IMR-90 (cell line): ENCODE data around the gene CERS1. TPM values are rescaled to one million over a fixed set of nuclear protein-coding genes. Genes with fewer than 3 reads are reported as not detected.

Experiments
- ATAC-seq: fragments of 200-7000 bp; cut with Tn5 transposase; 2 replicates; pipeline ENCODE4 v1.9.1; 2020; ENCODE audit warnings: low read depth, mild to moderate bottlenecking, moderate library complexity
- BruUV-seq: library from RNA; stranded (reverse); fragments of 400-500 nt; replicated peaks from 2 replicates; lab custom pipeline; 2021; lab: Mats Ljungman, UMichigan
- CTCF ChIA-PET: fragments of 300-600 bp; formaldehyde crosslinking; extraction: SDS; loops from one replicate; lab custom pipeline; 2021; ENCODE audit warnings: antibody characterized with exemption; lab: Yijun Ruan, JAX
- POLR2A ChIA-PET: fragments of 300-600 bp; sonication (Branson Sonifier 250); formaldehyde crosslinking; loops from one replicate; lab custom pipeline; 2022; ENCODE audit warnings: antibody characterized with exemption; ENCODE audit not compliant: unreplicated experiment; lab: Charles Lee
- DNase-seq: peaks from one replicate; pipeline ENCODE4 v3.0.0; 2013
- H2AFZ ChIP-seq: replicated peaks from 2 replicates; pipeline ENCODE3; 2013; ENCODE audit warnings: low read length, mild to moderate bottlenecking; ENCODE audit not compliant: poor library complexity
- H2AK5ac ChIP-seq: 2 replicates; pipeline ENCODE4 v1.6.1; 2013; ENCODE audit warnings: low read depth, low read length, inconsistent platforms
- H2AK9ac ChIP-seq: replicated peaks from 2 replicates; pipeline ENCODE3; 2013; ENCODE audit warnings: mild to moderate bottlenecking, low read depth, low read length, moderate library complexity; ENCODE audit not compliant: poor library complexity
- H2BK120ac ChIP-seq: 2 replicates; pipeline ENCODE4 v1.6.1; 2013; ENCODE audit warnings: low read depth, low read length, inconsistent platforms
- H2BK15ac ChIP-seq: 3 replicates; pipeline ENCODE4 v1.6.1; 2013; ENCODE audit warnings: low read depth, low read length, inconsistent platforms
- H2BK20ac ChIP-seq: 2 replicates; pipeline ENCODE4 v1.6.1; 2013; ENCODE audit warnings: low read depth, mild to moderate bottlenecking, inconsistent platforms, low read length, moderate library complexity
- H2BK5ac ChIP-seq: 2 replicates; pipeline ENCODE4 v1.6.1; 2013; ENCODE audit warnings: mild to moderate bottlenecking, low read depth, low read length, inconsistent platforms; ENCODE audit not compliant: poor library complexity, severe bottlenecking
- H3K14ac ChIP-seq: replicated peaks from 2 replicates; pipeline ENCODE4 v1.6.1; 2013; ENCODE audit warnings: low read depth, low read length, inconsistent platforms
- H3K18ac ChIP-seq: 2 replicates; pipeline ENCODE4 v1.6.1; 2013; ENCODE audit warnings: low read depth, low read length, control low read depth
- H3K23ac ChIP-seq: 2 replicates; pipeline ENCODE4 v1.6.1; 2013; ENCODE audit warnings: low read depth, low read length, inconsistent platforms
- H3K27ac ChIP-seq: 2 replicates; pipeline ENCODE4 v1.5.1; 2013; ENCODE audit warnings: mild to moderate bottlenecking, control low read depth, low read length; ENCODE audit not compliant: insufficient read depth
- H3K27me3 ChIP-seq: 2 replicates; pipeline ENCODE4 v1.6.1; 2013; ENCODE audit warnings: low read length; ENCODE audit not compliant: control insufficient read depth, insufficient read depth
- H3K36me3 ChIP-seq: 2 replicates; pipeline ENCODE4 v1.6.1; 2013; ENCODE audit warnings: low read length, mixed read lengths; ENCODE audit not compliant: control insufficient read depth, insufficient read depth
- H3K4ac ChIP-seq: 2 replicates; pipeline ENCODE4 v1.6.1; 2013; ENCODE audit warnings: low read depth, low read length, inconsistent platforms
- H3K4me1 ChIP-seq: 2 replicates; pipeline ENCODE4 v1.6.1; 2013; ENCODE audit warnings: low read length, mixed read lengths; ENCODE audit not compliant: control insufficient read depth, insufficient read depth
- H3K4me2 ChIP-seq: 2 replicates; pipeline ENCODE4 v1.6.1; 2013; ENCODE audit warnings: low read depth, mild to moderate bottlenecking, control low read depth, low read length, moderate library complexity
- H3K4me3 ChIP-seq: 2 replicates; pipeline ENCODE4 v1.5.1; 2013; ENCODE audit warnings: low read depth, mild to moderate bottlenecking, control low read depth, low read length, moderate library complexity; ENCODE audit not compliant: insufficient read depth
- H3K56ac ChIP-seq: 2 replicates; pipeline ENCODE4 v1.6.1; 2013; ENCODE audit warnings: low read length, inconsistent platforms; ENCODE audit not compliant: insufficient read depth; ENCODE audit errors: extremely low read depth
- H3K79me1 ChIP-seq, 2 experiments: 2 replicates each; pipeline ENCODE4 v1.6.1; 2013; ENCODE audit warnings: low read length in 2 of 2, inconsistent platforms in 1 of 2, low read depth in 1 of 2
- H3K9ac ChIP-seq: 2 replicates; pipeline ENCODE4 v1.6.1; 2013; ENCODE audit warnings: low read depth, low read length, control low read depth
- H3K9me1 ChIP-seq: 2 replicates; pipeline ENCODE4 v1.6.1; 2013; ENCODE audit warnings: low read length, inconsistent platforms; ENCODE audit not compliant: insufficient read depth
- H3K9me3 ChIP-seq: 2 replicates; pipeline ENCODE4 v1.6.1; 2013; ENCODE audit warnings: low read length; ENCODE audit not compliant: control insufficient read depth, insufficient read depth
- H4K20me1 ChIP-seq: 2 replicates; pipeline ENCODE4 v1.6.1; 2013; ENCODE audit warnings: low read length, inconsistent platforms; ENCODE audit not compliant: insufficient read depth
- H4K5ac ChIP-seq: 2 replicates; pipeline ENCODE4 v1.6.1; 2013; ENCODE audit warnings: mild to moderate bottlenecking, low read depth, low read length, control low read depth
- H4K8ac ChIP-seq, 2 experiments: 2 replicates each; pipeline ENCODE4 v1.6.1; 2013; ENCODE audit warnings: low read depth in 2 of 2, low read length in 2 of 2, control low read depth in 1 of 2, inconsistent platforms in 1 of 2
- H4K91ac ChIP-seq: 2 replicates; pipeline ENCODE4 v1.6.1; 2013; ENCODE audit warnings: low read depth, low read length, inconsistent platforms; ENCODE audit not compliant: insufficient read depth
- RCOR1 ChIP-seq: IDR thresholded peaks from 2 replicates; pipeline ENCODE4 v1.6.1; 2012; ENCODE audit warnings: mild to moderate bottlenecking, low read length, improper control_type of control experiment; ENCODE audit not compliant: insufficient replicate concordance
- WGBS, 2 experiments: methylation state at CpG; one replicate each; pipeline versions ENCODE4 v1.1.5 to v1.1.7; 2013; ENCODE audit warnings: missing lambda C conversion rate in 2 of 2; ENCODE audit not compliant: insufficient read length in 1 of 2; ENCODE audit errors: extremely low coverage in 2 of 2; 5-methylcytosine and 5-hydroxymethylcytosine counted together
- dilution Hi-C: fragments of 300-500 bp; cut with HindIII; formaldehyde crosslinking; loops from one replicate; pipeline ENCODE4 v1.14.3; 2018; ENCODE audit warnings: low sequenced_read_pairs; ENCODE audit not compliant: unreplicated experiment
- in situ Hi-C: fragments of 300-500 bp; cut with MboI; formaldehyde crosslinking; loops from 3 replicates; pipeline ENCODE4 v1.14.3; 2019; ENCODE audit warnings: low sequenced_read_pairs, inconsistent platforms, mixed read lengths
- intact Hi-C: fragments of 100-400 bp; cut with micrococcal nuclease; formaldehyde crosslinking; loops from 2 replicates; pipeline ENCODE4 v1.10.0; 2022
- polyA plus RNA-seq, 3 experiments: library from polyadenylated mRNA; depleted of rRNA; stranded (reverse); fragments of >200 nt; gene quantifications; 2 replicates each; pipeline ENCODE4 v1.2.3, GENCODE V29; 2012; ENCODE audit warnings: low replicate concordance in 1 of 3
- total RNA-seq: library from RNA; depleted of rRNA; stranded (reverse); fragments of >200 nt; gene quantifications from 2 replicates; pipeline ENCODE4 v1.2.3, GENCODE V29; 2012

The CERS1 gene
- total and polyA plus RNA-seq, 2 of the 4 experiments (the other 2 are of a cell fraction) = 0.90 to 4.3 TPM

GRCh38 chr19:18847549-18848463 is 48.2 kb downstream of the CERS1 start:
- Histone ChIP-seq H3K4ac (no peak overlapping the region), H2AK9ac (peak overlapping the region; percentile 4), H2AK5ac (no peak overlapping the region), H3K14ac (no peak overlapping the region), H4K20me1 (peaks cover 77% of the 10 kb centered on the region), H2BK5ac (no peak overlapping the region), H3K18ac (no peak overlapping the region), H3K23ac (no peak overlapping the region; the same call in 1 of the 2 replicates), H3K9ac (no peak overlapping the region), H4K5ac (no peak overlapping the region), H2BK20ac (no peak overlapping the region), H4K91ac (no peak overlapping the region), H3K4me3 (no peak overlapping the region), H3K4me1 (peaks cover 17% of the 10 kb centered on the region), H3K27ac (no peak overlapping the region), H2BK120ac (no peak overlapping the region), H4K8ac (0 out of 4 replicates have a peak overlapping the region, but pooled peaks of 1 of the 2 experiments have one; percentile 22), H2BK15ac (no peak overlapping the region), H3K4me2 (no peak overlapping the region), H2AFZ (no peak overlapping the region), H3K36me3 (peaks cover 37% of the 10 kb centered on the region), H3K9me1 (peaks cover 10% of the 10 kb centered on the region), H3K9me3 (no peaks in the 10 kb centered on the region), H3K27me3 (no peaks in the 10 kb centered on the region), H3K79me1 (peaks cover 20 to 91% of the 10 kb centered on the region in 2 experiments), H3K56ac (0 out of 2 replicates have a peak overlapping the region, but pooled peaks have one; percentile 35)
- BruUV-seq = no TSS peak
- intact Hi-C loops (loop anchor here (1.0 to 10.0 kb wide), 4 partner anchors 173 to 397 kb away; partner anchors contain the start of gene UBA52), in situ Hi-C loops (no loop called here), dilution Hi-C loops (no loop called here)
- 93% methylated on average over 11 of the region's 24 CpGs; no CpG with 5 or more reads in 1 of the 2 experiments for WGBS, 2 experiments
- ChIA-PET POLR2A (no interaction called here), CTCF (interaction anchor here (0.7 to 2.0 kb wide), 7 partner anchors 10 to 254 kb away, joined by 3 to 12 read pairs (median 4); no protein-coding TSS in a partner anchor)
- DNase-seq = no peak
- no peak for ATAC-seq
- no peak for TF ChIP-seq RCOR1
